Mesenchymal stem cell (in vitro differentiated cells and primary cell): Measurements from ENCODE around the gene RNF26.
A peak's percentile ranks its signal among the peaks of the same experiment; 100 is the strongest.

Experiments used
- DNase-seq: peaks from one replicate; pipeline ENCODE4 v3.0.0-alpha.2; 2013
- H2AFZ ChIP-seq: one replicate; pipeline ENCODE4 v1.6.1; 2013; ENCODE audit warnings: low read depth, mild to moderate bottlenecking, control low read depth, inconsistent platforms, low read length, moderate library complexity
- H2AK5ac ChIP-seq: 2 replicates; pipeline ENCODE4 v1.6.1; 2013; ENCODE audit warnings: low read length, moderate library complexity, mild to moderate bottlenecking, inconsistent platforms; ENCODE audit not compliant: severe bottlenecking
- H2BK120ac ChIP-seq: one replicate; pipeline ENCODE4 v1.6.1; 2013; ENCODE audit warnings: low read depth, mild to moderate bottlenecking, inconsistent platforms, low read length, moderate library complexity
- H2BK12ac ChIP-seq, 2 experiments: one replicate each; pipeline ENCODE4 v1.6.1; 2013; ENCODE audit warnings: inconsistent platforms in 2 of 2, low read length in 2 of 2, mild to moderate bottlenecking in 2 of 2, moderate library complexity in 2 of 2, control low read depth in 1 of 2
- H2BK15ac ChIP-seq: one replicate; pipeline ENCODE4 v1.6.1; 2013; ENCODE audit warnings: mild to moderate bottlenecking, low read depth, inconsistent platforms; ENCODE audit not compliant: poor library complexity, severe bottlenecking
- H2BK5ac ChIP-seq: 2 replicates; pipeline ENCODE4 v1.6.1; 2013; ENCODE audit warnings: low read depth, mild to moderate bottlenecking, low read length, control low read depth, inconsistent platforms; ENCODE audit not compliant: poor library complexity, severe bottlenecking
- H3K14ac ChIP-seq, 2 experiments: one replicate each; pipeline ENCODE4 v1.6.1; 2013; ENCODE audit warnings: inconsistent platforms in 2 of 2, low read length in 2 of 2, control low read depth in 1 of 2, mild to moderate bottlenecking in 1 of 2, moderate library complexity in 1 of 2
- H3K18ac ChIP-seq, 2 experiments: one replicate each; pipeline ENCODE4 v1.6.1; 2013; ENCODE audit warnings: inconsistent platforms in 2 of 2, low read length in 2 of 2, control low read depth in 1 of 2, low read depth in 1 of 2, mild to moderate bottlenecking in 1 of 2
- H3K23ac ChIP-seq, 2 experiments: one replicate each; pipeline ENCODE4 v1.6.1; 2013; ENCODE audit warnings: inconsistent platforms in 2 of 2, low read length in 2 of 2, mild to moderate bottlenecking in 2 of 2, moderate library complexity in 2 of 2, control low read depth in 1 of 2
- H3K27ac ChIP-seq: 2 replicates; pipeline ENCODE4 v1.5.1; 2013; ENCODE audit warnings: mild to moderate bottlenecking, moderate library complexity, low read length, control low read depth, inconsistent platforms; ENCODE audit not compliant: poor library complexity, severe bottlenecking
- H3K27me3 ChIP-seq, 2 experiments: 2 replicates each; pipeline versions ENCODE4 v1.6.1 to v1.7.0; 2013; ENCODE audit warnings: low read length in 2 of 2, mild to moderate bottlenecking in 2 of 2, moderate library complexity in 2 of 2, control low read depth in 1 of 2, inconsistent platforms in 1 of 2; ENCODE audit not compliant: control insufficient read depth in 1 of 2, insufficient read depth in 1 of 2
- H3K36me3 ChIP-seq, 2 experiments: 2 replicates each; pipeline versions ENCODE4 v1.6.1 to v1.7.0; 2013; ENCODE audit warnings: low read length in 2 of 2, control low read depth in 1 of 2, inconsistent platforms in 1 of 2, low read depth in 1 of 2, mild to moderate bottlenecking in 1 of 2; ENCODE audit not compliant: insufficient read depth in 2 of 2, control insufficient read depth in 1 of 2
- H3K4ac ChIP-seq, 2 experiments: one replicate each; pipeline ENCODE4 v1.6.1; 2013; ENCODE audit warnings: inconsistent platforms in 2 of 2, low read length in 2 of 2, mild to moderate bottlenecking in 2 of 2, moderate library complexity in 2 of 2, control low read depth in 1 of 2, low read depth in 1 of 2
- H3K4me1 ChIP-seq: 2 replicates; pipeline ENCODE4 v1.6.1; 2013; ENCODE audit warnings: low read depth, low read length, control low read depth; ENCODE audit not compliant: control insufficient read depth, insufficient read depth
- H3K4me2 ChIP-seq: 2 replicates; pipeline ENCODE4 v1.6.1; 2013; ENCODE audit warnings: low read length, mild to moderate bottlenecking, inconsistent platforms; ENCODE audit not compliant: poor library complexity, severe bottlenecking
- H3K4me3 ChIP-seq, 2 experiments: 2 replicates each; pipeline versions ENCODE4 v1.5.1 to v1.7.0; 2013; ENCODE audit warnings: low read length in 2 of 2, mild to moderate bottlenecking in 2 of 2, control low read depth in 1 of 2, low read depth in 1 of 2; ENCODE audit not compliant: insufficient read depth in 1 of 2
- H3K79me1 ChIP-seq: replicated peaks from 2 replicates; pipeline ENCODE4 v1.6.1; 2013; ENCODE audit warnings: mild to moderate bottlenecking, control low read depth, low read length, inconsistent platforms; ENCODE audit not compliant: poor library complexity, severe bottlenecking
- H3K9ac ChIP-seq: 2 replicates; pipeline ENCODE4 v1.7.0; 2013; ENCODE audit warnings: mild to moderate bottlenecking, low read length, moderate library complexity
- H3K9me3 ChIP-seq: 2 replicates; pipeline ENCODE4 v1.7.0; 2013; ENCODE audit warnings: mild to moderate bottlenecking, low read length; ENCODE audit not compliant: control insufficient read depth
- H4K8ac ChIP-seq: one replicate; pipeline ENCODE4 v1.6.1; 2013; ENCODE audit warnings: inconsistent platforms, mild to moderate bottlenecking, low read length, moderate library complexity
- H4K91ac ChIP-seq: one replicate; pipeline ENCODE4 v1.6.1; 2013; ENCODE audit warnings: mild to moderate bottlenecking, low read length, inconsistent platforms
- WGBS: methylation state at CpG from one replicate; pipeline ENCODE4 v1.1.7; 2013; ENCODE audit warnings: mixed read lengths; 5-methylcytosine and 5-hydroxymethylcytosine counted together

Gene RNF26

GRCh38 chr11:119336744-119337469 lies 2.6 kb downstream of the RNF26 start:
- Histone ChIP-seq H2AK5ac (no peak overlapping the region), H3K27me3 (peaks cover 3 to 26% of the 10 kb centered on the region in 2 experiments), H3K9ac (peak overlapping the region; percentile 60), H2BK5ac (no peak overlapping the region), H4K91ac (peak overlapping the region; percentile 11), H3K9me3 (no peaks in the 10 kb centered on the region), H3K18ac (peak overlapping the region in 1 of 2 experiments; percentile 54), H2BK120ac (peak overlapping the region; percentile 45), H2BK15ac (no peak overlapping the region), H3K4me1 (peaks cover 39% of the 10 kb centered on the region), H3K14ac (no peak overlapping the region), H3K79me1 (peaks cover 30% of the 10 kb centered on the region), H3K27ac (no peak overlapping the region), H3K23ac (no peak overlapping the region), H3K4ac (peak overlapping the region; percentile 32 to 36), H3K36me3 (peaks cover 15 to 17% of the 10 kb centered on the region in 2 experiments), H3K4me2 (no peak overlapping the region), H2BK12ac (peak overlapping the region; percentile 38 to 47), H4K8ac (no peak overlapping the region), H2AFZ (no peak overlapping the region), H3K4me3 (no peak overlapping the region)
- WGBS, result 92% methylated on average over 9 of the region's 9 CpGs
- DNase-seq, result no peak

GRCh38 chr11:119337581-119338317 lies 3.4 kb downstream of the RNF26 start:
- Histone ChIP-seq H3K4me1 (peaks cover 39% of the 10 kb centered on the region), H3K79me1 (peaks cover 30% of the 10 kb centered on the region), H3K18ac (peak overlapping the region; percentile 6 to 92), H4K91ac (peak overlapping the region; percentile 3), H4K8ac (peak overlapping the region; percentile 14), H3K4me2 (no peak overlapping the region), H2AK5ac (no peak overlapping the region), H3K14ac (no peak overlapping the region), H2BK5ac (no peak overlapping the region), H3K4ac (peak overlapping the region in 1 of 2 experiments; percentile 57), H3K9ac (peak overlapping the region; percentile 60), H2BK12ac (peak overlapping the region; percentile 29 to 44), H3K23ac (no peak overlapping the region), H3K9me3 (no peaks in the 10 kb centered on the region), H2AFZ (no peak overlapping the region), H3K36me3 (peaks cover 15 to 17% of the 10 kb centered on the region in 2 experiments), H3K27me3 (peaks cover 9 to 35% of the 10 kb centered on the region in 2 experiments), H3K27ac (no peak overlapping the region), H2BK15ac (peak overlapping the region; percentile 80), H3K4me3 (peak overlapping the region in 1 of 2 experiments; percentile 41), H2BK120ac (peak overlapping the region; percentile 11)
- 20% methylated on average over 6 of the region's 9 CpGs for WGBS
- peak; percentile 96 for DNase-seq

GRCh38 chr11:119338318-119338890 lies 4.1 kb downstream of the RNF26 start:
- H3K4me2 ChIP-seq, result peak overlapping the region; percentile 40
- no peak overlapping the region for H2AFZ ChIP-seq

More at GRCh38 chr11:119338318-119338890, 4.1 kb downstream of the RNF26 start:
- Histone ChIP-seq H3K27ac (no peak overlapping the region), H3K4me3 (peak overlapping the region in 1 of 2 experiments; percentile 77), H3K36me3 (peaks cover 15 to 17% of the 10 kb centered on the region in 2 experiments), H3K4me1 (peaks cover 39% of the 10 kb centered on the region), H3K9me3 (no peaks in the 10 kb centered on the region), H4K8ac (peak overlapping the region; percentile 12), H2BK12ac (peak overlapping the region in 1 of 2 experiments; percentile 25), H3K18ac (peak overlapping the region in 1 of 2 experiments; percentile 83), H2BK120ac (no peak overlapping the region), H3K9ac (peak overlapping the region; percentile 60), H3K14ac (peak overlapping the region in 1 of 2 experiments; percentile 64), H3K27me3 (peaks cover 16 to 41% of the 10 kb centered on the region in 2 experiments), H2BK5ac (no peak overlapping the region), H2BK15ac (peak overlapping the region; percentile 32), H2AK5ac (no peak overlapping the region), H3K79me1 (peaks cover 30% of the 10 kb centered on the region), H4K91ac (no peak overlapping the region), H3K23ac (no peak overlapping the region), H3K4ac (no peak overlapping the region)
- DNase-seq, result no peak
- WGBS, result 3% methylated on average over 15 of the region's 17 CpGs
